ENCODE measurements around the gene MAGEB17.
"Not testable (repeated sequence)": the region's sequence is repeated elsewhere in the genome, so short reads cannot be mapped to it uniquely, and the experiment has no call there.

MAGEB17 gene

DNA sequence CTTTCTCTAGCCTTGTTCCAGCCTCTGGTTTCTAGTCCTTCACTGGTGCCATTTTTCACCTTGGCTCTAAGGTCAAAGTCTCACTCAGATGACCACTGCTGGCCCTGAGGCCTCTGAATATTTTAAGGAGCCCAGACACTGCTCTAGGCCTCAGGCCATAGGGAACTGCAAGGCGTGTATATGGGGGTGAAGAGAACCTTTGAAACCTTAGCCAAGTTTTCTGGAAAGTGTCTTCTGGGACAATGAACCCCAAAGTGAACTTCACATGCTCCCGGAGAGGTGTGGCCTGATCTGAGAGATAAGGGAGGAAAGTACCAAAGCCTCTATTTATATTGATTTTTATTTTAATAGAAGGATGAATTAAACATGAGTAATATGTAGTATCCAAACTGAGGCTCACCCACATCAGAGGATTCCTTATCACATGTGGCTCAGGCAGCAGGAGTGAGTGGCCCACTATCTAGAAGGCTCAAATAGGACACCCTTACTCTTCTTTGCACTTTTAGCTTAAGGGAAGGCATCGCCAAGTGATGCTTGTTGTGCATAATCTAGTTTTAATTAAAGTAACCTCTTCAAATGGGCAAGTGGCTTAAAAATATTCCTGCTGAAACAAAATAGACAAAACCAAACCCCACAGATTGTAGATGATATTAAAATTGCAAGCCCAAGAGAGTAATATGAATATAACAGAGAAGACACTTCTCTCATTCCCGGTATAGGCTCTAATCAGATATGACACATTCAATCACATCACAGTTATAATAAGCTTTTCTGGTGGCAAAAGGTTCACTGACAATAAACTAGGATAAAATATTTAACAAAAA is 25.6 kb upstream of the MAGEB17 start:
- H3K4me1 Mint-ChIP-seq: peaks cover 9 to 18% of the 10 kb centered on the region in 2 donors
- peaks cover 2 to 8% of the 10 kb centered on the region in 2 donors for H3K36me3 Mint-ChIP-seq
- no peak overlapping the region for H3K27ac Mint-ChIP-seq

DNA sequence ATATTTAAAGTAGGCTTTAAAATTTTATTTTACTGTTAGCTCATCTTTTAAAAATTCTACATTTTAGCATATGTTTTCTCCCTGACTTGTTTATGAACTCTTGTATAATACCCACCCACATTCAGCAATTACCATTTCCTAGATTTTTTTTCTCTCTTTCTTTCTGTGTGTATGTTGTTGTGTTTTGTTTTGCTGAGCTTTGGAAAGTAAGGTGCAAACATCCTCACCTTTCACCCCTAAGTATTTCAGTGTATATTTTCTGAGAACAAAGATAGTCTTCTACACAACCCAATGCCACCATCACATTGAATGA is 25.1 kb upstream of the MAGEB17 start:
- peaks cover 8 to 16% of the 10 kb centered on the region in 2 donors for H3K4me1 Mint-ChIP-seq
- no peak overlapping the region for H3K27ac Mint-ChIP-seq
- no peak overlapping the region for H3K4me3 Mint-ChIP-seq
- H3K36me3 Mint-ChIP-seq: peaks cover 2 to 8% of the 10 kb centered on the region in 2 donors
- peaks cover 13 to 28% of the 10 kb centered on the region in 2 donors for H3K27me3 Mint-ChIP-seq
- ATAC-seq (replicated peaks): no peak
- peaks cover 8% of the 10 kb centered on the region in 2 donors for H3K9me3 Mint-ChIP-seq
- DNase-seq: no peak

More for the DNA sequence above, 25.6 kb upstream of the MAGEB17 start:
- H3K27me3 Mint-ChIP-seq: peaks cover 13 to 28% of the 10 kb centered on the region in 2 donors
- DNase-seq: no peak
- no peak for ATAC-seq (replicated peaks)
- no peak overlapping the region for H3K4me3 Mint-ChIP-seq
- peaks cover 8% of the 10 kb centered on the region in 2 donors for H3K9me3 Mint-ChIP-seq

DNA sequence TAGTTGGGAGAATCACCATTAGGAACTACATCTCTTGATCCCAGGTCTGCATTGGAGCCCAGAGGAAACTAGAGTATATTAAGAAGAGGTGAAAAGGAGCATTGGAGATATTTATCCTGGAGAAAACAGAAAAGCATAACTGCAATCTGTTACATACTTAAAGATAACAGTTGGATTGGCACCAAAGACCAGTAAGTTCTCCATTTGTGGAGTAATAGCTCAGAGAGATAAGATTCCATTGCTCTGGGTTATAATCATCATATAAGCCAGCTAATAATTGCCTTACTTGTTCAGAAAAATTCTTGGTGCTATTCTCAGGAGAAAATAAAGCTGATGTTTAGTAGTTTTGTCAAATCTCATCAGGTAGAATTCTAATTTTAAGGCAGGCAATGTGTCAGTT is 23.3 kb upstream of the MAGEB17 start:
- Mint-ChIP-seq H3K9me3 (peaks cover 8% of the 10 kb centered on the region in 2 donors), H3K4me3 (no peak overlapping the region), H3K36me3 (peaks cover 2 to 8% of the 10 kb centered on the region in 2 donors), H3K4me1 (peaks cover 0 to 6% of the 10 kb centered on the region in 2 donors), H3K27me3 (peaks cover 13 to 24% of the 10 kb centered on the region in 2 donors), H3K27ac (no peak overlapping the region)
- ATAC-seq (replicated peaks) (no peak), DNase-seq (no peak)

- H3K4me3 Mint-ChIP-seq: no peak overlapping the region
- no peak for ATAC-seq (replicated peaks)
- peaks cover 8% of the 10 kb centered on the region in 2 donors for H3K9me3 Mint-ChIP-seq
- no peak overlapping the region for H3K27ac Mint-ChIP-seq
- peaks cover 2 to 8% of the 10 kb centered on the region in 2 donors for H3K36me3 Mint-ChIP-seq
- DNase-seq: no peak
- H3K27me3 Mint-ChIP-seq: peaks cover 13 to 24% of the 10 kb centered on the region in 2 donors
- H3K4me1 Mint-ChIP-seq: peaks cover 0 to 6% of the 10 kb centered on the region in 2 donors
These were observed 22.9 kb upstream of the MAGEB17 start for GRCh38 chrX:16144420-16144819.

DNA sequence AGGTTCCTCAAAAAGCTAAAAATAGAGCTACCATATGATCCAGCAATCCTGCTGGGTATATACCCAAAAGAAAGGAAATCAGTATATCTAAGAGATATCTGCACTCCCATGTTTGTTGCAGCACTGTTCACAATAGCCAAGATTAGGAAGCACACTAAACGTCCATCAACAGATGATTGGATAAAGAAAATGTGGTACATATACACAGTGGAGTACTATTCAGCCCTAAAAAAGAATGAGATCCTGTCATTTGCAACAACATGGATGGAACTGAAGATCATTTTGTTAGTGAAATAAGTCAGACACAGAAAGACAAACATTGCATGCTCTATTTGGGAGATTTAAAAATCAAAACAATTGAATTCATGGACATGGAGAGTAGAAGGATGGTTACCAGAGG is 22.2 kb upstream of the MAGEB17 start:
- H3K4me1 Mint-ChIP-seq; H3K27ac Mint-ChIP-seq; DNase-seq; ATAC-seq (replicated peaks); H3K4me3 Mint-ChIP-seq; H3K36me3 Mint-ChIP-seq; H3K9me3 Mint-ChIP-seq: not testable (repeated sequence)
- H3K27me3 Mint-ChIP-seq: peaks cover 13 to 24% of the 10 kb centered on the region in 2 donors

DNA sequence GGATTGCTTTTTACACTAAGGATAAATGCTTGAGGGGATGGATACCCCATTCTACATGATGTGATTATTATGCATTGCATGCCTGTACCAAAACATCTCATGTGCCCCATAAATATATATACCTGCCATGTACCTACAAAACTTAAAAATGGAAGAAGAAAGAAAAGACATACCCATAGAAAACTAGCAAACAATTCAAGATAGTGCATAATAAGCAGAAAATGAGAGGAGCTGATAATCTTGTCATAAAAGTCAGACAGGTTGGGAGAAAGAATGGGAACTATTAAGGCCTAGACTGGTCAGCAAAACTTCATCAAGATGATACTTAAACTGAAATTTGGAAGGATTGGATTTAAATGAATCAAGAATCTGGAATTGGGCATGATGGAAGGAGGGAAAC is 21.6 kb upstream of the MAGEB17 start:
- H3K4me3 Mint-ChIP-seq: no peak overlapping the region
- peaks cover 8% of the 10 kb centered on the region in 2 donors for H3K9me3 Mint-ChIP-seq
- peaks cover 0 to 4% of the 10 kb centered on the region in 2 donors for H3K4me1 Mint-ChIP-seq
- peaks cover 13 to 24% of the 10 kb centered on the region in 2 donors for H3K27me3 Mint-ChIP-seq
- ATAC-seq (replicated peaks) (no peak), DNase-seq (no peak)
- H3K27ac Mint-ChIP-seq: no peak overlapping the region
- peaks cover 2 to 8% of the 10 kb centered on the region in 2 donors for H3K36me3 Mint-ChIP-seq

- Mint-ChIP-seq H3K4me1 (no peaks in the 10 kb centered on the region), H3K27me3 (peaks cover 0 to 11% of the 10 kb centered on the region in 2 donors), H3K9me3 (peaks cover 3 to 6% of the 10 kb centered on the region in 2 donors), H3K27ac (no peak overlapping the region), H3K36me3 (peaks cover 2 to 3% of the 10 kb centered on the region in 2 donors), H3K4me3 (no peak overlapping the region)
- ATAC-seq (replicated peaks) (no peak), DNase-seq (no peak)
These were observed 18.4 kb upstream of the MAGEB17 start for GRCh38 chrX:16148896-16149295.

DNA sequence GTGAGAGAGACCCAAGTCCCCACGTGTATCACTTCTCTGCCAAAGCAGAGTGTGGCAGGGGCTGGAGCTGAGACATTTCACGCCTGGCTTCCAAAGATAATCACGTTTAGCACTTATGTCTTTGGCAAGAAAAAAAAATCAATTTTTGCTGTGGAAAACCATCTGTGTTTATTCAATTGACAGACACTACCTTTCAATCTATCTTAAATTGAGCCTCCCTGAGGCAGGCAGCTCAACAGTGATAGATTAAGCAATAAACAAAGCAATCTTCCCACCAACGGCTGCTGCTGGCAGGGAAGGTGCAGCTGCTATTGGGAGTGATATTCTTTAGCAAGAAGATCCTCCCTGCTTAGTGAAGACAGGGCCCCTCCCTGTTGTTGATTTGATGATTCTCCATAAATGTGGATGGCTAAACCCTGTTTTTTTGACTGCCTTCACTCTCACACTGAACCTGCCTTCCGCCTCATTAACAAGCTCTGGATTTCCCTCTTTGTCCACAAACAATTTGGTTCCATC is 11.6 kb upstream of the MAGEB17 start:
- Mint-ChIP-seq H3K27me3 (peaks cover 0 to 18% of the 10 kb centered on the region in 2 donors), H3K36me3 (no peaks in the 10 kb centered on the region)

DNA sequence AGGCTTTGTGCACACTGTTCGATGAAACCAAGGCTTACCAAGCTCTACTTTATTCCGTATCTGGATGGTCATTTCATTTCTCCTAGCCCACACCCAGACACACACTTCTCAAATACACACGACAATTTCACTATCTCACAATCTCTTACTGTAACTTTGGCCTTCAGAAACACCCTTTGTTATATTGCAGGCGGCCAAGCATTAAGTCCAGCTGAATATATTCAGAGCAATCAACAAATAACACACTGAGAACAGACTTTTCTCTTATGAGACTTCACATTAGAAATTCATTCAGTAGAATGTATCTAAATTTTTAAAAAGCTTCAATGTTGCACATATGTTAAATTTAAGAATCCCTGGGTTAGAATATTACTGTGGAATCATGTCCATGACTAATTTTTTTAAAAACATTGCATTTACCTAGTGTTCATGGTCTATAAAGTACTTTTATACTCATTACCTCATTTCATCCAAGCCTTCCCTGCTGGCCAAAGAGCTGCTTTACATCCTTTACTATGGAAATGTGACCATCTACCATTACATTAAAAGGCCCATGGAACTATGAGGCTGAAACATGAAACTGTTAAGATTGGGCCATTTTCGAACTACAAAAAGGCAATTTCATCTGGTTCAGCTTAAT is 10.5 kb upstream of the MAGEB17 start:
- Mint-ChIP-seq H3K9me3 (no peaks in the 10 kb centered on the region), H3K4me3 (no peak overlapping the region), H3K27me3 (peaks cover 0 to 23% of the 10 kb centered on the region in 2 donors), H3K27ac (no peak overlapping the region), H3K36me3 (no peaks in the 10 kb centered on the region), H3K4me1 (no peaks in the 10 kb centered on the region)
- ATAC-seq (replicated peaks): no peak
- no peak for DNase-seq

More for the DNA sequence above, 11.6 kb upstream of the MAGEB17 start:
- Mint-ChIP-seq H3K4me1 (no peaks in the 10 kb centered on the region), H3K27ac (no peak overlapping the region), H3K4me3 (no peak overlapping the region), H3K9me3 (no peaks in the 10 kb centered on the region)
- DNase-seq (no peak), ATAC-seq (replicated peaks) (no peak)

DNA sequence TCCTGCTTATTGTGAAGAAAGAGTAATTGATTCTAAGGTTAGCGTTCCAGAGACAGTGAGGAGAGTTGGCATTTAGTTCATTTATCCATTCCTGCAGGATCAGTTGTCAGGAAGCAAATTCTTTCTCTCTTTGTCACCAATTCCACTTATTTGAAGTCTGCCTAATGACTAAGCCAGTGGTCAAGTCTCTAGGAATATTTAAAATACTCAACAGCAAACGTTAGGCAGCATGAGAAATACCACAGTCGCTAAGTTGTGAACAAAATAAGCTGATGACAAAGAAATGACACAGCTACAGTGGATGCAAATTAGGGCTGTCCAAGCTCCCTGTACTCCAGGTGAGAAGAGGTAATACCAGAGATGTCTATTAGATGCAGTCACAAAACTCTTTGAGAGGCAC is 6.6 kb upstream of the MAGEB17 start:
- no peak overlapping the region for H3K4me3 Mint-ChIP-seq
- no peaks in the 10 kb centered on the region for H3K36me3 Mint-ChIP-seq
- ATAC-seq (replicated peaks): no peak
- no peak overlapping the region for H3K27ac Mint-ChIP-seq
- no peak for DNase-seq
- no peaks in the 10 kb centered on the region for H3K4me1 Mint-ChIP-seq
- no peaks in the 10 kb centered on the region for H3K9me3 Mint-ChIP-seq
- peaks cover 0 to 40% of the 10 kb centered on the region in 2 donors for H3K27me3 Mint-ChIP-seq

DNA sequence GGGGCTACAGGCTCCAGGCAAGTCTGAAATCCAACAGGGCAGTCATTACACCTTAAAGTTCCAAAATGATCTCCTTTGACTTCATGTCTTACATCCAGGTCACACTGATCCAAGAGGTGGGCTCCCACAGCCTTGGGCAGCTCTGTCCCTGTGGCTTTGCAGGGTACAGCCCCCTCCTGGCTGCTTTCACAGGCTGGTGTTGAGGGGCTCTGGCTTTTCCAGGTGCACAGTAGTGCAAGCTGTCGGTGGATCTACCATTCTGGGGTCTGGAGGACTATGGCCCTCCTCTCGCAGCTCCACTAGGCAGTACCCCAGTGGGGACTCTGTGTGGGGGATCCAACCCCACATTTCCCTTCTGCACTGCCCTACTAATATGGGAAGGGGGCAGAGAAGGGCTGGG is 6.1 kb upstream of the MAGEB17 start:
- not testable (repeated sequence) for H3K36me3 Mint-ChIP-seq; DNase-seq; H3K27ac Mint-ChIP-seq; ATAC-seq (replicated peaks); H3K4me1 Mint-ChIP-seq; H3K9me3 Mint-ChIP-seq; H3K4me3 Mint-ChIP-seq
- peaks cover under 1 to 37% of the 10 kb centered on the region in 2 donors for H3K27me3 Mint-ChIP-seq

GRCh38 chrX:16162391-16162790 is 4.9 kb upstream of the MAGEB17 start:
- Mint-ChIP-seq H3K27ac (no peak overlapping the region), H3K4me1 (no peaks in the 10 kb centered on the region), H3K27me3 (peaks cover 5 to 38% of the 10 kb centered on the region in 2 donors), H3K4me3 (no peak overlapping the region), H3K36me3 (no peaks in the 10 kb centered on the region), H3K9me3 (peaks cover 0 to 3% of the 10 kb centered on the region in 2 donors)
- DNase-seq (no peak), ATAC-seq (replicated peaks) (no peak)

- ATAC-seq (replicated peaks) (no peak), DNase-seq (no peak)
- Mint-ChIP-seq H3K4me1 (no peaks in the 10 kb centered on the region), H3K27me3 (peaks cover 5 to 51% of the 10 kb centered on the region in 2 donors), H3K27ac (no peak overlapping the region), H3K4me3 (no peak overlapping the region), H3K9me3 (peaks cover 0 to 3% of the 10 kb centered on the region in 2 donors), H3K36me3 (no peaks in the 10 kb centered on the region)
These were observed 2.5 kb upstream of the MAGEB17 start for GRCh38 chrX:16164748-16165147.

DNA sequence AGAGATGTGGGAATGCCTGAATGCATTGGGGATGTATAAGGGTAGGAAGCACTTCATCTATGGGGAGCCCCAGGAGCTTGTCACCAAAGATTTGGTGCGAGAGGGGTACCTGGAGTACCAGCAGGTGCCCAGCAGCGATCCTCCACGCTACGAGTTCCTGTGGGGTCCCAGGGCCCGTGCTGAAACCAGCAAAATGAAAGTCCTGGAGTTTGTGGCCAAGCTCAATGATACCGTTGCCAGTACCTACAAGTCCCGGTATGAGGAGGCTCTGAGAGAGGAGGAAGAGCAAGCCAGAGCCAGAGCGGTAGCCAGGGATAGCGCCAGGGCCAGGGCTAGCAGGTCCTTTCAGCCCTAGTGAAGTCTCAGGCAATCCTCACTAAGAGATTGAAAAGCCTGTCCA is 3.8 kb downstream of the MAGEB17 start:
- H3K9me3 Mint-ChIP-seq: peaks cover 0 to 6% of the 10 kb centered on the region in 2 donors
- peaks cover 11 to 39% of the 10 kb centered on the region in 2 donors for H3K27me3 Mint-ChIP-seq
- no peaks in the 10 kb centered on the region for H3K36me3 Mint-ChIP-seq
- H3K4me3 Mint-ChIP-seq: no peak overlapping the region
- ATAC-seq (replicated peaks) (no peak), DNase-seq (no peak)
- H3K4me1 Mint-ChIP-seq: no peaks in the 10 kb centered on the region
- H3K27ac Mint-ChIP-seq: no peak overlapping the region

DNA sequence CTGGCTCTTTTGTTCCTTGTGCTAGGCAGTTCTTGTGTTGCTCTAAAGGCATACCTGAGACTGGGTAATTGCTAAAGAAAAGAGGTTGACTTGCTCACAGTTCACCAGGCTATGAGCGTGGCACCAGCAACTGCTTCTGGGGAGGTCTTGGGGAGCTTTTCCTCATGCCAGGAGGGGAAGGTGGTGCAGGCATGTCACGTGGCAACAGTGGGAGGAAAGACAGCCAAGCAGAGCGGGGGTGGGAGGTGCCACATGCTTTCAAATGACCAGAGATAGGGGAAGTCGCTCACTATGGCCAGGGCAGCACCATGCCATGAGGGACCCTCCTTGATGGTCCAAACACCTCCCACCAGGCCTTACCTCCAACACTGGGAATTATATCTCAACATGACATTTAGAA is 4.7 kb downstream of the MAGEB17 start:
- DNase-seq (no peak), ATAC-seq (replicated peaks) (no peak)
- H3K27ac Mint-ChIP-seq: no peak overlapping the region
- H3K27me3 Mint-ChIP-seq: peaks cover 6 to 33% of the 10 kb centered on the region in 2 donors
- H3K36me3 Mint-ChIP-seq: no peaks in the 10 kb centered on the region
- no peak overlapping the region for H3K4me3 Mint-ChIP-seq
- H3K9me3 Mint-ChIP-seq: peaks cover 0 to 3% of the 10 kb centered on the region in 2 donors
- no peaks in the 10 kb centered on the region for H3K4me1 Mint-ChIP-seq
